Lung microvascular endothelial cell (primary cell): ENCODE measurements around the gene ACSF3. TPM values are rescaled to one million over a fixed set of nuclear protein-coding genes. Genes with fewer than 3 reads are reported as not detected.

Experiments used
- DNase-seq, 2 donors: peaks; one replicate each; pipeline versions ENCODE4 v3.0.0 to v3.0.0-alpha.2; 2010; ENCODE audit warnings: low read depth in 2 of 2
- total RNA-seq: library from RNA; depleted of rRNA; stranded (reverse); fragments of >200 nt; gene quantifications from 2 replicates; pipeline ENCODE4 v1.2.1, GENCODE V29; 2014

Gene ACSF3
- total RNA-seq, 1 donor from 2014 or later: 13.9 TPM

GRCh38 chr16:89094880-89095258, 1.2 kb downstream of the ACSF3 start:
- no peak for DNase-seq

GRCh38 chr16:89095491-89095951, 1.9 kb downstream of the ACSF3 start:
- no peak for DNase-seq

GRCh38 chr16:89096042-89096717, 2.5 kb downstream of the ACSF3 start:
- no peak for DNase-seq

- no peak for DNase-seq
Measured at GRCh38 chr16:89096768-89097391, 3.2 kb downstream of the ACSF3 start.

- DNase-seq: no peak
Measured at GRCh38 chr16:89097392-89097772, 3.7 kb downstream of the ACSF3 start.

- no peak for DNase-seq
Measured at GRCh38 chr16:89098767-89099430, 5.2 kb downstream of the ACSF3 start.

GRCh38 chr16:89099905-89100304, 6.3 kb downstream of the ACSF3 start:
- no peak for DNase-seq

- no peak for DNase-seq
Measured at GRCh38 chr16:89100601-89101302, 7.1 kb downstream of the ACSF3 start.

- no peak for DNase-seq
Measured at GRCh38 chr16:89101303-89102040, 7.8 kb downstream of the ACSF3 start.

GRCh38 chr16:89102041-89102471, 8.4 kb downstream of the ACSF3 start:
- no peak for DNase-seq

GRCh38 chr16:89102481-89103073, 8.9 kb downstream of the ACSF3 start:
- no peak for DNase-seq

- no peak for DNase-seq
Measured at GRCh38 chr16:89103156-89103555, 9.5 kb downstream of the ACSF3 start.

- no peak for DNase-seq
Measured at GRCh38 chr16:89103781-89104180, 10.1 kb downstream of the ACSF3 start.

- DNase-seq: no peak
Measured at GRCh38 chr16:89104303-89104702, 10.7 kb downstream of the ACSF3 start.

- no peak for DNase-seq
Measured at GRCh38 chr16:89104930-89105571, 11.4 kb downstream of the ACSF3 start.

GRCh38 chr16:89105599-89106151, 12.0 kb downstream of the ACSF3 start:
- no peak for DNase-seq

- DNase-seq: no peak
Measured at GRCh38 chr16:89106533-89107202, 13.0 kb downstream of the ACSF3 start.

- DNase-seq: no peak
Measured at GRCh38 chr16:89107203-89107582, 13.5 kb downstream of the ACSF3 start.

GRCh38 chr16:89108416-89108815, 14.8 kb downstream of the ACSF3 start:
- DNase-seq: no peak

GRCh38 chr16:89110641-89111040, 17.0 kb downstream of the ACSF3 start:
- no peak for DNase-seq
